ENCODE measurements around the gene PAM. TPM values are rescaled to one million over a fixed set of nuclear protein-coding genes. Genes with fewer than 3 reads are reported as not detected.

PAM gene
- total RNA-seq, 1 experiment from 2014 or later, result 90.0 TPM

GRCh38 chr5:102863058-102863457 is 108.0 kb downstream of the PAM start:
- BruUV-seq (replicated peaks), result no TSS peak
- ATAC-seq (no peak), DNase-seq (no peak)
- H3K4me3 ChIP-seq (ENCODE audit: low read length), result no peak overlapping the region
- POLR2A ChIA-PET (ENCODE audit: unreplicated experiment), result interaction anchor here (0.6 kb wide), 1 partner anchor 8 kb away, joined by 10 read pairs; no protein-coding TSS in a partner anchor
- H3K79me2 ChIP-seq (ENCODE audit: low read length), result no peaks in the 10 kb centered on the region
- intact Hi-C loops (cut with micrococcal nuclease), result no loop called here
- no peaks in the 10 kb centered on the region for H3K9me2 ChIP-seq (replicated peaks; ENCODE audit: low read length)
- H3K4me2 ChIP-seq (ENCODE audit: low read length), result no peak overlapping the region
- H2AFZ ChIP-seq (ENCODE audit: low read length), result no peak overlapping the region
- H4K20me1 ChIP-seq (ENCODE audit: low read length), result no peaks in the 10 kb centered on the region
- H3K27ac ChIP-seq (ENCODE audit: low read length), result no peak overlapping the region
- peaks cover 34% of the 10 kb centered on the region for H3K4me1 ChIP-seq (ENCODE audit: insufficient read depth, low read length)
- H3K27me3 ChIP-seq (ENCODE audit: low read length), result no peaks in the 10 kb centered on the region
- H3K9me3 ChIP-seq (ENCODE audit: low read length), result no peaks in the 10 kb centered on the region
- no peaks in the 10 kb centered on the region for H3K36me3 ChIP-seq (ENCODE audit: low read depth, low read length)
- no peak for TF ChIP-seq EZH2 (IDR thresholded peaks at IDR 0.05; ENCODE audit: low read length, unreplicated experiment)
- no peak overlapping the region for H3K9ac ChIP-seq (ENCODE audit: low read length)
- H3F3A ChIP-seq (ENCODE audit: low read length, unreplicated experiment), result no peaks in the 10 kb centered on the region
- CTCF ChIA-PET, result interaction anchor here (0.6 kb wide), 1 partner anchor 135 kb away, joined by 4 read pairs; no protein-coding TSS in a partner anchor

GRCh38 chr5:102863764-102864560 is 108.9 kb downstream of the PAM start:
- no peak for DNase-seq
- POLR2A ChIA-PET (ENCODE audit: unreplicated experiment), result interaction anchor here (0.7 kb wide), 1 partner anchor 1488 kb away, joined by 4 read pairs; no protein-coding TSS in a partner anchor
- H3K36me3 ChIP-seq (ENCODE audit: low read depth, low read length), result no peaks in the 10 kb centered on the region
- BruUV-seq (replicated peaks), result no TSS peak
- H2AFZ ChIP-seq (ENCODE audit: low read length), result no peak overlapping the region
- H3K27ac ChIP-seq (ENCODE audit: low read length), result no peak overlapping the region
- no peaks in the 10 kb centered on the region for H3K27me3 ChIP-seq (ENCODE audit: low read length)
- H3K9ac ChIP-seq (ENCODE audit: low read length), result no peak overlapping the region
- no peaks in the 10 kb centered on the region for H3K9me3 ChIP-seq (ENCODE audit: low read length)
- no peaks in the 10 kb centered on the region for H3K9me2 ChIP-seq (replicated peaks; ENCODE audit: low read length)
- H3F3A ChIP-seq (ENCODE audit: low read length, unreplicated experiment), result no peaks in the 10 kb centered on the region
- H3K79me2 ChIP-seq (ENCODE audit: low read length), result no peaks in the 10 kb centered on the region
- intact Hi-C loops (cut with micrococcal nuclease), result loop anchor here (2.0 kb wide), 3 partner anchors 69 to 183 kb away; no protein-coding TSS in a partner anchor
- 0 out of 2 replicates have a peak, but pooled peaks cover 3% of the 10 kb centered on the region for H4K20me1 ChIP-seq (ENCODE audit: low read length)
- TF ChIP-seq EZH2 (IDR thresholded peaks at IDR 0.05; ENCODE audit: low read length, unreplicated experiment) (no peak), EZH2phosphoT487 (IDR thresholded peaks at IDR 0.05; ENCODE audit: borderline replicate concordance, low read length) (no peak), CTCF (conservative IDR thresholded peaks at IDR 0.05; ENCODE audit: low read depth, low read length) (no peak)
- CTCF ChIA-PET, result no interaction called here
- no peak for ATAC-seq
- H3K4me3 ChIP-seq (ENCODE audit: low read length), result no peak overlapping the region
- H3K4me1 ChIP-seq (ENCODE audit: insufficient read depth, low read length), result peaks cover 30% of the 10 kb centered on the region
- no peak overlapping the region for H3K4me2 ChIP-seq (ENCODE audit: low read length)

GRCh38 chr5:102865171-102865509 is 110.0 kb downstream of the PAM start:
- intact Hi-C loops (cut with micrococcal nuclease), result loop anchor here (1.0 to 5.0 kb wide), 7 partner anchors 9 to 1477 kb away; no protein-coding TSS in a partner anchor
- DNase-seq, result no peak
- Histone ChIP-seq H3K9me3 (ENCODE audit: low read length) (no peaks in the 10 kb centered on the region), H2AFZ (ENCODE audit: low read length) (peak overlapping the region; percentile 90), H3K4me1 (ENCODE audit: insufficient read depth, low read length) (peaks cover 22% of the 10 kb centered on the region), H3K4me2 (ENCODE audit: low read length) (peak overlapping the region; percentile 95), H3K79me2 (ENCODE audit: low read length) (no peaks in the 10 kb centered on the region), H3K27me3 (ENCODE audit: low read length) (no peaks in the 10 kb centered on the region), H3K36me3 (ENCODE audit: low read depth, low read length) (no peaks in the 10 kb centered on the region), H3F3A (ENCODE audit: low read length, unreplicated experiment) (no peaks in the 10 kb centered on the region), H3K4me3 (ENCODE audit: low read length) (peak overlapping the region; percentile 87), H4K20me1 (ENCODE audit: low read length) (0 out of 2 replicates have a peak, but pooled peaks cover 3% of the 10 kb centered on the region), H3K27ac (ENCODE audit: low read length) (peak overlapping the region; percentile 58), H3K9me2 (replicated peaks; ENCODE audit: low read length) (no peaks in the 10 kb centered on the region), H3K9ac (ENCODE audit: low read length) (peak overlapping the region; percentile 83)
- POLR2A ChIA-PET (ENCODE audit: unreplicated experiment), result interaction anchor here (0.7 kb wide), 1 partner anchor 89 kb away, joined by 6 read pairs; no protein-coding TSS in a partner anchor
- BruUV-seq (replicated peaks), result TSS peak; percentile 33
- no peak for TF ChIP-seq EZH2phosphoT487 (IDR thresholded peaks at IDR 0.05; ENCODE audit: borderline replicate concordance, low read length)
- no peak for TF ChIP-seq CTCF (conservative IDR thresholded peaks at IDR 0.05; ENCODE audit: low read depth, low read length)
- TF ChIP-seq EZH2 (IDR thresholded peaks at IDR 0.05; ENCODE audit: low read length, unreplicated experiment), result no peak
- peak; percentile 2; the same call in 1 of the 2 replicates for ATAC-seq
- CTCF ChIA-PET, result no interaction called here

Measured in PC-3 (cell line).